Measurements from ENCODE around the gene IL1RAPL2.

Gene IL1RAPL2

GRCh38 chrX:105700331-105700730 lies 1134.3 kb downstream of the IL1RAPL2 start:
- DNase-seq (ENCODE audit: low read depth in 2 of 2): no peak

- DNase-seq (ENCODE audit: low read depth in 2 of 2): no peak
Observed at GRCh38 chrX:105701310-105702052, 1135.5 kb downstream of the IL1RAPL2 start.

GRCh38 chrX:105703876-105704275 lies 1137.9 kb downstream of the IL1RAPL2 start:
- DNase-seq (ENCODE audit: low read depth in 2 of 2): no peak

- no peak for DNase-seq (ENCODE audit: low read depth in 2 of 2)
Observed at GRCh38 chrX:105706041-105706440, 1140.0 kb downstream of the IL1RAPL2 start.

- DNase-seq (ENCODE audit: low read depth in 2 of 2): no peak
Observed at GRCh38 chrX:105711805-105712204, 1145.8 kb downstream of the IL1RAPL2 start.

- no peak for DNase-seq (ENCODE audit: low read depth in 2 of 2)
Observed at GRCh38 chrX:105715746-105716145, 1149.7 kb downstream of the IL1RAPL2 start.

GRCh38 chrX:105723966-105724735 lies 1158.2 kb downstream of the IL1RAPL2 start:
- DNase-seq (ENCODE audit: low read depth in 2 of 2): no peak

- no peak for DNase-seq (ENCODE audit: low read depth in 2 of 2)
Observed at GRCh38 chrX:105725228-105725627, 1159.2 kb downstream of the IL1RAPL2 start.

GRCh38 chrX:105738162-105738561 lies 1172.2 kb downstream of the IL1RAPL2 start:
- DNase-seq (ENCODE audit: low read depth in 2 of 2): no peak

- no peak for DNase-seq (ENCODE audit: low read depth in 2 of 2)
Observed at GRCh38 chrX:105744291-105744690, 1178.3 kb downstream of the IL1RAPL2 start.

GRCh38 chrX:105744946-105745345 lies 1178.9 kb downstream of the IL1RAPL2 start:
- no peak for DNase-seq (ENCODE audit: low read depth in 2 of 2)

GRCh38 chrX:105745863-105746262 lies 1179.9 kb downstream of the IL1RAPL2 start:
- DNase-seq (ENCODE audit: low read depth in 2 of 2): no peak

GRCh38 chrX:105752338-105752956 lies 1186.4 kb downstream of the IL1RAPL2 start:
- DNase-seq (ENCODE audit: low read depth in 2 of 2): no peak

- DNase-seq (ENCODE audit: low read depth in 2 of 2): no peak
Observed at GRCh38 chrX:105753411-105753810, 1187.4 kb downstream of the IL1RAPL2 start.

GRCh38 chrX:105754286-105754964 lies 1188.4 kb downstream of the IL1RAPL2 start:
- DNase-seq (ENCODE audit: low read depth in 2 of 2): no peak

- DNase-seq (ENCODE audit: low read depth in 2 of 2): no peak
Observed at GRCh38 chrX:105755109-105755508, 1189.1 kb downstream of the IL1RAPL2 start.

- no peak for DNase-seq (ENCODE audit: low read depth in 2 of 2)
Observed at GRCh38 chrX:105758754-105759153, 1192.8 kb downstream of the IL1RAPL2 start.

- DNase-seq (ENCODE audit: low read depth in 2 of 2): no peak
Observed at GRCh38 chrX:105759598-105759997, 1193.6 kb downstream of the IL1RAPL2 start.

- DNase-seq (ENCODE audit: low read depth in 2 of 2): no peak
Observed at GRCh38 chrX:105765691-105766090, 1199.7 kb downstream of the IL1RAPL2 start.

GRCh38 chrX:105773801-105774200 lies 1207.8 kb downstream of the IL1RAPL2 start:
- DNase-seq (ENCODE audit: low read depth in 2 of 2): no peak

- no peak for DNase-seq (ENCODE audit: low read depth in 2 of 2)
Observed at GRCh38 chrX:105775679-105776078, 1209.7 kb downstream of the IL1RAPL2 start.

- DNase-seq (ENCODE audit: low read depth in 2 of 2): no peak
Observed at GRCh38 chrX:105781804-105782203, 1215.8 kb downstream of the IL1RAPL2 start.
